Upper lobe of left lung (tissue), 4 donors: ENCODE measurements around the gene SYT7.

Experiments
- CTCF ChIP-seq, 6 experiments: fragments of 450-650 bp in 4 of 6; fragments of 200-600 bp in 2 of 6; sonication (generic) in 2 of 6; IDR thresholded peaks; one replicate each; pipeline ENCODE4 v1.5.1; 2016 to 2019; ENCODE audit warnings: antibody characterized with exemption in 6 of 6
- POLR2AphosphoS5 ChIP-seq, 2 donors: sonication (generic); formaldehyde crosslinking; IDR thresholded peaks; one replicate each; pipeline ENCODE4 v1.5.1; 2017; ENCODE audit warnings: antibody characterized with exemption in 2 of 2

- TF ChIP-seq CTCF (IDR thresholded peaks at IDR 0.05) (no peak), POLR2AphosphoS5 (IDR thresholded peaks at IDR 0.05) (no peak)
Observed at GRCh38 chr11:61535998-61536675, 44.7 kb downstream of the SYT7 start.
